GM18858 (cell line): ENCODE measurements around the gene B2M.
"Not testable (repeated sequence)": the region's sequence is repeated elsewhere in the genome, so short reads cannot be mapped to it uniquely, and the experiment has no call there.

ENCODE experiments used
- ATAC-seq: cut with Tn5 transposase; IDR thresholded peaks from one replicate; pipeline ENCODE4 v1.9.1; 2021; ENCODE audit not compliant: unreplicated experiment

Gene B2M

GRCh38 chr15:44697014-44697413 lies 14.3 kb upstream of the B2M start:
- no peak for ATAC-seq

DNA sequence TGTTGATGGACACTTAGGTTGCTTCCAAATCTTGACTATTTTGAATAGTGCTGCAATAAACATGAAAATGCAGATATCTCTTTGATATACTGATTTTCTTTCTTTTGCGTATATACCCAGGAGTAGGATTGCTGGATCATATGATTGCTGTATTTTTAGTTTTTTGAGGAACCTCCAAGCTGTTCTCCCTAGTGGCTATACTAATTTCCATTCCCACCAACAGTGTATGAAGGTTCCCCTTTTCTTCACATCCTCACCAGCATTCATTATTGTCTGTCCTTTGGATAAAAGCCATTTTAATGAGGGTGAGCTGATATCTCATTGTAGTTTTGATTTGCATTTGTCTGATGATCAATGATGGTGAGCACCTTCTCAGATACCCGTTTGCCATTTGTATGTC lies 12.7 kb upstream of the B2M start:
- ATAC-seq: no peak

DNA sequence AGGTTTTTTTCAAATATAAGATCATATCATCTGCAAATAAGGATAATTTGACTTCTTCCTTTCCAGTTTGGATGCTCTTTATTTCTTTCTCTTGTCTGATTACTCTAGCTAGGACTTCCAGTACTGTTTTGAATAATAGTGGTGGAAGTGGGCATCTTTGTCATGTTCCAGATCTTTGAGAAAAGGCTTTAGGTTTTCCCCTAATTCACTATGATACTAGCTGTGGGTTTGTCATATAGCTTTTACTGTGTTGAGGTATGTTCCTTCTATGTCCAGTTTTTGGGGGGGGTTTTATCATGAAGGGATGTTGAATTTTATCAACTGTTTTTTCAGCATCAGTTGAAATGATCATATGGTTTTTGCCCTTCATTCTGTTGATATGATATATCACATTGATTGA lies 10.6 kb upstream of the B2M start:
- not testable (repeated sequence) for ATAC-seq

DNA sequence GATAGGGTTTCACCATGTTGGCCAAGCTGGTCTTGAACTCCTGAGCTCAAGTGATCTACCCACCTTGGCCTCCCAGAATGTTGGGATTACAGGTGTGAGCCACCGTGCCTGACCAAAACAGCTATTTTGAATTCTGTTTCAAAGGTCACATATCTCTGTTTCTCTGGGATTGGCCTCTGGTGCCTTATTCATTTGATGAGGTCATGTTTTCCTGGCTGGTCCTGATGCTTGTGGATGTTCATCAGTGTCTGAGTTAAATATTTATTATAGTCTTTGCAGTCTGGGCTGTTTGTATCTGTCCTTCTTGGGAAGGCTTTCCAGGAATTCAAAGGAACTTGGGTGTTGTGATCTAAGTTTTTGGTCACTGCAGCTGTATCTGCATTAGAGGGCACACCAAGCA lies 5.3 kb upstream of the B2M start:
- ATAC-seq: no peak

- no peak for ATAC-seq
These were observed 4.9 kb upstream of the B2M start for GRCh38 chr15:44706401-44706800.

DNA sequence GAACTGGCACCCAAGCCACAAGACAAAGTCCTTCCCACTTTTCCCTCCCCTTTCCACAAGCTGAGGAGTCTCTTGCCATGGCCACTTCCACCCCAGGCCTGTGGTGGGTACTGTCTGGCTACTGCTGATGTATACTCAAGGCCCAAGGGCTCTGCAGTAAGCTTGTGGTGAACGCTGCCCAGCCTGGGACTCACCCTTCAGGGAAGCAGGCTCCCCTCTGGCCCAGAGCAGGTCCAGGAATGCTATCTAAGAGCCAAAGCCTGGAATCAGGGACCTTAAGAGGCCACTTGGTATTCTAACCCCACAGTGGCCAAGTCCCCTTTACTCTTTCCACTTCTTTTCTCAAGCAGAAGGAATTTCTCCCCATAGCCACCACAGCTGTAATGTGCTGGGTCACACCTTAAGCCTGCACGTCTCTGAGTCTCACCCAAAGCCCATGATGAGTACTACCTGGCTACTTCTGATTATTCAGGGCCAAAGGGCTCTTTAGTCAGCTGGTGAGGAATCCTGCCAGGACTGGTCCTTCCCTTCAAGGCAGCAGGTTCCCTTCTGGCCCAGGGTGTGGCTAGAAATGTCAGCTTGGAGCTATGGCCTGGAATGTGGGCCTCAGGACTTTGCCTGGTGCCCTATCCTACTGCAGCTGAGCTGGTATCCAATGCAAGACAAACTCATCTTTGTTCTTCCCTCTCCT lies 4.2 kb upstream of the B2M start:
- ATAC-seq: no peak

GRCh38 chr15:44710236-44711095 lies 851 bp upstream of the B2M start:
- ATAC-seq: no peak

DNA sequence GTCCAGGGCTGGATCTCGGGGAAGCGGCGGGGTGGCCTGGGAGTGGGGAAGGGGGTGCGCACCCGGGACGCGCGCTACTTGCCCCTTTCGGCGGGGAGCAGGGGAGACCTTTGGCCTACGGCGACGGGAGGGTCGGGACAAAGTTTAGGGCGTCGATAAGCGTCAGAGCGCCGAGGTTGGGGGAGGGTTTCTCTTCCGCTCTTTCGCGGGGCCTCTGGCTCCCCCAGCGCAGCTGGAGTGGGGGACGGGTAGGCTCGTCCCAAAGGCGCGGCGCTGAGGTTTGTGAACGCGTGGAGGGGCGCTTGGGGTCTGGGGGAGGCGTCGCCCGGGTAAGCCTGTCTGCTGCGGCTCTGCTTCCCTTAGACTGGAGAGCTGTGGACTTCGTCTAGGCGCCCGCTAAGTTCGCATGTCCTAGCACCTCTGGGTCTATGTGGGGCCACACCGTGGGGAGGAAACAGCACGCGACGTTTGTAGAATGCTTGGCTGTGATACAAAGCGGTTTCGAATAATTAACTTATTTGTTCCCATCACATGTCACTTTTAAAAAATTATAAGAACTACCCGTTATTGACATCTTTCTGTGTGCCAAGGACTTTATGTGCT lies 527 bp downstream of the B2M start:
- no peak for ATAC-seq

- ATAC-seq: no peak
These were observed 1.2 kb downstream of the B2M start for GRCh38 chr15:44712346-44713005.

GRCh38 chr15:44713006-44713966 lies 2.0 kb downstream of the B2M start:
- no peak for ATAC-seq

- no peak for ATAC-seq
These were observed 4.0 kb downstream of the B2M start for GRCh38 chr15:44715142-44715796.

DNA sequence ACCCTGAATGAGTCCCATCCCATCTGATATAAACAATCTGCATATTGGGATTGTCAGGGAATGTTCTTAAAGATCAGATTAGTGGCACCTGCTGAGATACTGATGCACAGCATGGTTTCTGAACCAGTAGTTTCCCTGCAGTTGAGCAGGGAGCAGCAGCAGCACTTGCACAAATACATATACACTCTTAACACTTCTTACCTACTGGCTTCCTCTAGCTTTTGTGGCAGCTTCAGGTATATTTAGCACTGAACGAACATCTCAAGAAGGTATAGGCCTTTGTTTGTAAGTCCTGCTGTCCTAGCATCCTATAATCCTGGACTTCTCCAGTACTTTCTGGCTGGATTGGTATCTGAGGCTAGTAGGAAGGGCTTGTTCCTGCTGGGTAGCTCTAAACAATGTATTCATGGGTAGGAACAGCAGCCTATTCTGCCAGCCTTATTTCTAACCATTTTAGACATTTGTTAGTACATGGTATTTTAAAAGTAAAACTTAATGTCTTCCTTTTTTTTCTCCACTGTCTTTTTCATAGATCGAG lies 4.5 kb downstream of the B2M start:
- ATAC-seq: no peak

GRCh38 chr15:44716983-44717602 lies 5.8 kb downstream of the B2M start:
- ATAC-seq: no peak

GRCh38 chr15:44718180-44718926 lies 7.0 kb downstream of the B2M start:
- no peak for ATAC-seq

DNA sequence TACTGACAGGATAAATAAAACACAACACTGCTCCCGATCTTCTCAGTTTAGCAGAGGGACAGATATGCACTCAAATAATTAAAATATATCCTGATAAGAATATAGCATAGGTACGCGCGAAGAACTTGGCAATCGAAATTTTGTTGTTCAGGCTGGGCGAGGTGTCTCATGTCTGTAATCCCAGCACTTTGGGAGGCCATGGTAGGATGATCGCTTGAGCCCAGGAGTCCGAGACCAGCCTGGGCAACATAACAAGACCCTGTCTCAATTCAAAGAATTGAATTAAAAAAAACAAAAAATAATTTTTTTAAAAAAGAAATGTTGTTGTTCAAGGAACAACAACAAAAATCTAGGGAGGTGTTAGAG lies 7.6 kb downstream of the B2M start:
- no peak for ATAC-seq

DNA sequence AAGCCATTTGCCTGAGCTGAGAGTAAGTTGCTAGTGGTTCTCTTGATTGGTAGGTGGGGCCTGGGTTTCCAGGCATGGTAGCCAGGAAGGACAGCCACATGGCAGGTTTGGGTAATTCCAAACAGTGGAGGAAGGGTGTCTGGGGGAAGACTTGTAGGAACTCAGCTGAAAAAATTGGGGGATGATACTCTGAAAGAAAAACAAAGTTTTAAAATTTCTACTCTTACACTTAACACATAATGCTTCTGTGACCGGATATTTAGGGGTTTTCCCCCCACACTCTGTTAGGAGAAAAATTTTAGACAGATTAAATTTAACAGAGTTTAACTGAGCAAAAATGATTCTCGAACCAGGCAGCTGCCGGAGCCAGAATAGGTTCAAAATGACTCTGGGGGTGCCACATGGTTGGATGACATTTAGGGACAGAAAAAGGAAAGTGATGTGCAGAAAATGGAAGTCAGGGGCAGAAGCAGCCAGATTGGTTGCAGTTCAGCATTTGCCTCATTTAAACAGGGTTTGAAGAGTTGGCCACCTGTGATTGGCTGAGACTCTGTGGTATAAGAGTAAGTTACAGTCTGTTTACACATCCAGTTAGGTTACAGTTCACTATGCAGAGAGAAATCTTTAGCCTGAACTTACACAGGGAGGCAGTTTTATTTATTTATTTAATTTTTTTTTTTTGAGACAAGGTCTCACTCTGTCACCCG lies 8.1 kb downstream of the B2M start:
- peak; percentile 42 for ATAC-seq

DNA sequence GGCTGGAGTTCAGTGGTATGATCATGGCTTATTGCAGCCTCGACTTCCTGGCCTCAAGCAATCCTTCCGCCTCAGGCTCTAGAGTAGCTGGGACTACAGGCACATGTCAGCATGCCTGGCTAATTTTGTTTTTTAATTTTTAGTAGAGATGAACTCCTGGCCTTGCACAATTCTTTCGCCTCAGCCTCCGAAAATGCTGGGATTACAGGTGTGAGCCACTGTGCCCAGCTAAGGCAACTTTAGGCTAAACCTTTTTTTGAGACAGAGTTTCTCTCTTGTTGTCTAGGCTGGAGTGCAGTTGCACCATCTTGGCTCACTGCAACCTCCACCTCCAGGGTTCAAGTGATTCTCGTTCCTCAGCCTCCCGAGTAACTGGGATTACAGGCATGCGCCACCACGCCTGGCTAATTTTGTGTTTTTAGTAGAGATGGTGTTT lies 8.7 kb downstream of the B2M start:
- not testable (repeated sequence) for ATAC-seq
